ENCODE results near the gene POLD1. TPM values are rescaled to one million over a fixed set of nuclear protein-coding genes. Genes with fewer than 3 reads are reported as not detected.

POLD1 gene
- polyA plus RNA-seq, 2 donors = 27.4 to 48.3 TPM

- H3K4me1 ChIP-seq (ENCODE audit: control insufficient read depth in 2 of 2, insufficient read depth in 2 of 2, low read length in 1 of 2) = no peaks in the 10 kb centered on the region
- H3K27ac ChIP-seq (ENCODE audit: low read depth in 2 of 2, low read length in 1 of 2) = no peak overlapping the region
- peaks cover 0 to 46% of the 10 kb centered on the region in 2 donors for H3K36me3 ChIP-seq (ENCODE audit: control insufficient read depth in 2 of 2, insufficient read depth in 2 of 2, low read length in 1 of 2)
- no peak overlapping the region for H3K4me3 ChIP-seq (ENCODE audit: low read depth in 1 of 2, low read length in 2 of 2)
- H3K27me3 ChIP-seq (ENCODE audit: control insufficient read depth in 1 of 2, insufficient read depth in 2 of 2, low read length in 2 of 2) = no peaks in the 10 kb centered on the region
- peaks cover 0 to 2% of the 10 kb centered on the region in 2 donors for H3K9me3 ChIP-seq (ENCODE audit: control insufficient read depth in 2 of 2, insufficient read depth in 1 of 2, low read depth in 1 of 2, low read length in 1 of 2)
- 94% methylated on average over 19 of the region's 19 CpGs for WGBS, 2 donors
Measured at GRCh38 chr19:50406829-50407228, 22.7 kb downstream of the POLD1 start.

GRCh38 chr19:50409347-50409746, 25.2 kb downstream of the POLD1 start:
- Histone ChIP-seq H3K4me1 (ENCODE audit: control insufficient read depth in 2 of 2, insufficient read depth in 2 of 2, low read length in 1 of 2) (no peaks in the 10 kb centered on the region), H3K36me3 (ENCODE audit: control insufficient read depth in 2 of 2, insufficient read depth in 2 of 2, low read length in 1 of 2) (peaks cover 0 to 29% of the 10 kb centered on the region in 2 donors), H3K9me3 (ENCODE audit: control insufficient read depth in 2 of 2, insufficient read depth in 1 of 2, low read depth in 1 of 2, low read length in 1 of 2) (peaks cover 0 to 2% of the 10 kb centered on the region in 2 donors), H3K4me3 (ENCODE audit: low read depth in 1 of 2, low read length in 2 of 2) (no peak overlapping the region), H3K27ac (ENCODE audit: low read depth in 2 of 2, low read length in 1 of 2) (no peak overlapping the region), H3K27me3 (ENCODE audit: control insufficient read depth in 1 of 2, insufficient read depth in 2 of 2, low read length in 2 of 2) (no peaks in the 10 kb centered on the region)
- WGBS, 2 donors = 95 to 96% methylated on average over 17 of the region's 17 CpGs

- peaks cover 0 to 3% of the 10 kb centered on the region in 2 donors for H3K4me1 ChIP-seq (ENCODE audit: control insufficient read depth in 2 of 2, insufficient read depth in 2 of 2, low read length in 1 of 2)
- H3K9me3 ChIP-seq (ENCODE audit: control insufficient read depth in 2 of 2, insufficient read depth in 1 of 2, low read depth in 1 of 2, low read length in 1 of 2) = peaks cover 0 to 2% of the 10 kb centered on the region in 2 donors
- H3K27me3 ChIP-seq (ENCODE audit: control insufficient read depth in 1 of 2, insufficient read depth in 2 of 2, low read length in 2 of 2) = no peaks in the 10 kb centered on the region
- peaks cover 0 to 29% of the 10 kb centered on the region in 2 donors for H3K36me3 ChIP-seq (ENCODE audit: control insufficient read depth in 2 of 2, insufficient read depth in 2 of 2, low read length in 1 of 2)
- 89 to 91% methylated on average over 8 to 10 of the region's 10 CpGs for WGBS, 2 donors
- no peak overlapping the region for H3K4me3 ChIP-seq (ENCODE audit: low read depth in 1 of 2, low read length in 2 of 2)
- no peak overlapping the region for H3K27ac ChIP-seq (ENCODE audit: low read depth in 2 of 2, low read length in 1 of 2)
Measured at GRCh38 chr19:50410109-50410508, 26.0 kb downstream of the POLD1 start.

GRCh38 chr19:50412419-50412818, 28.3 kb downstream of the POLD1 start:
- peaks cover 0 to 2% of the 10 kb centered on the region in 2 donors for H3K9me3 ChIP-seq (ENCODE audit: control insufficient read depth in 2 of 2, insufficient read depth in 1 of 2, low read depth in 1 of 2, low read length in 1 of 2)
- peaks cover 0 to 15% of the 10 kb centered on the region in 2 donors for H3K36me3 ChIP-seq (ENCODE audit: control insufficient read depth in 2 of 2, insufficient read depth in 2 of 2, low read length in 1 of 2)
- H3K27me3 ChIP-seq (ENCODE audit: control insufficient read depth in 1 of 2, insufficient read depth in 2 of 2, low read length in 2 of 2) = no peaks in the 10 kb centered on the region
- H3K4me3 ChIP-seq (ENCODE audit: low read depth in 1 of 2, low read length in 2 of 2) = no peak overlapping the region
- no peak overlapping the region for H3K27ac ChIP-seq (ENCODE audit: low read depth in 2 of 2, low read length in 1 of 2)
- H3K4me1 ChIP-seq (ENCODE audit: control insufficient read depth in 2 of 2, insufficient read depth in 2 of 2, low read length in 1 of 2) = peaks cover 0 to 3% of the 10 kb centered on the region in 2 donors
- 79 to 95% methylated on average over 2 of the region's 2 CpGs for WGBS, 2 donors

GRCh38 chr19:50413096-50413495, 28.9 kb downstream of the POLD1 start:
- 92 to 94% methylated on average over 13 of the region's 13 CpGs for WGBS, 2 donors
- Histone ChIP-seq H3K4me1 (ENCODE audit: control insufficient read depth in 2 of 2, insufficient read depth in 2 of 2, low read length in 1 of 2) (peaks cover 0 to 3% of the 10 kb centered on the region in 2 donors), H3K9me3 (ENCODE audit: control insufficient read depth in 2 of 2, insufficient read depth in 1 of 2, low read depth in 1 of 2, low read length in 1 of 2) (peaks cover 0 to 2% of the 10 kb centered on the region in 2 donors), H3K27me3 (ENCODE audit: control insufficient read depth in 1 of 2, insufficient read depth in 2 of 2, low read length in 2 of 2) (peaks cover 0 to under 1% of the 10 kb centered on the region in 2 donors), H3K36me3 (ENCODE audit: control insufficient read depth in 2 of 2, insufficient read depth in 2 of 2, low read length in 1 of 2) (peaks cover 0 to 15% of the 10 kb centered on the region in 2 donors), H3K4me3 (ENCODE audit: low read depth in 1 of 2, low read length in 2 of 2) (no peak overlapping the region), H3K27ac (ENCODE audit: low read depth in 2 of 2, low read length in 1 of 2) (no peak overlapping the region)

GRCh38 chr19:50413531-50413930, 29.4 kb downstream of the POLD1 start:
- peaks cover 0 to 2% of the 10 kb centered on the region in 2 donors for H3K9me3 ChIP-seq (ENCODE audit: control insufficient read depth in 2 of 2, insufficient read depth in 1 of 2, low read depth in 1 of 2, low read length in 1 of 2)
- peaks cover 0 to 3% of the 10 kb centered on the region in 2 donors for H3K4me1 ChIP-seq (ENCODE audit: control insufficient read depth in 2 of 2, insufficient read depth in 2 of 2, low read length in 1 of 2)
- no peak overlapping the region for H3K27ac ChIP-seq (ENCODE audit: low read depth in 2 of 2, low read length in 1 of 2)
- H3K4me3 ChIP-seq (ENCODE audit: low read depth in 1 of 2, low read length in 2 of 2) = no peak overlapping the region
- 95 to 97% methylated on average over 21 of the region's 21 CpGs for WGBS, 2 donors
- peaks cover 0 to 5% of the 10 kb centered on the region in 2 donors for H3K27me3 ChIP-seq (ENCODE audit: control insufficient read depth in 1 of 2, insufficient read depth in 2 of 2, low read length in 2 of 2)
- peaks cover 0 to 15% of the 10 kb centered on the region in 2 donors for H3K36me3 ChIP-seq (ENCODE audit: control insufficient read depth in 2 of 2, insufficient read depth in 2 of 2, low read length in 1 of 2)

GRCh38 chr19:50414864-50415660, 30.9 kb downstream of the POLD1 start:
- Histone ChIP-seq H3K27ac (ENCODE audit: low read depth in 2 of 2, low read length in 1 of 2) (no peak overlapping the region), H3K9me3 (ENCODE audit: control insufficient read depth in 2 of 2, insufficient read depth in 1 of 2, low read depth in 1 of 2, low read length in 1 of 2) (peaks cover 0 to 2% of the 10 kb centered on the region in 2 donors), H3K27me3 (ENCODE audit: control insufficient read depth in 1 of 2, insufficient read depth in 2 of 2, low read length in 2 of 2) (peaks cover 0 to 12% of the 10 kb centered on the region in 2 donors), H3K4me3 (ENCODE audit: low read depth in 1 of 2, low read length in 2 of 2) (no peak overlapping the region), H3K4me1 (ENCODE audit: control insufficient read depth in 2 of 2, insufficient read depth in 2 of 2, low read length in 1 of 2) (peaks cover 0 to 3% of the 10 kb centered on the region in 2 donors), H3K36me3 (ENCODE audit: control insufficient read depth in 2 of 2, insufficient read depth in 2 of 2, low read length in 1 of 2) (peaks cover 0 to under 1% of the 10 kb centered on the region in 2 donors)
- WGBS, 2 donors = 50 to 57% methylated on average over 37 of the region's 37 CpGs

- Histone ChIP-seq H3K27me3 (ENCODE audit: control insufficient read depth in 1 of 2, insufficient read depth in 2 of 2, low read length in 2 of 2) (peaks cover 0 to 12% of the 10 kb centered on the region in 2 donors), H3K4me3 (ENCODE audit: low read depth in 1 of 2, low read length in 2 of 2) (no peak overlapping the region), H3K36me3 (ENCODE audit: control insufficient read depth in 2 of 2, insufficient read depth in 2 of 2, low read length in 1 of 2) (no peaks in the 10 kb centered on the region), H3K27ac (ENCODE audit: low read depth in 2 of 2, low read length in 1 of 2) (no peak overlapping the region), H3K4me1 (ENCODE audit: control insufficient read depth in 2 of 2, insufficient read depth in 2 of 2, low read length in 1 of 2) (peaks cover 0 to 3% of the 10 kb centered on the region in 2 donors), H3K9me3 (ENCODE audit: control insufficient read depth in 2 of 2, insufficient read depth in 1 of 2, low read depth in 1 of 2, low read length in 1 of 2) (peaks cover 0 to 2% of the 10 kb centered on the region in 2 donors)
- WGBS, 2 donors = 76 to 80% methylated on average over 16 to 22 of the region's 22 CpGs
Measured at GRCh38 chr19:50415661-50416033, 31.5 kb downstream of the POLD1 start.

- H3K27ac ChIP-seq (ENCODE audit: low read depth in 2 of 2, low read length in 1 of 2) = no peak overlapping the region
- no peaks in the 10 kb centered on the region for H3K9me3 ChIP-seq (ENCODE audit: control insufficient read depth in 2 of 2, insufficient read depth in 1 of 2, low read depth in 1 of 2, low read length in 1 of 2)
- 83 to 84% methylated on average over 35 of the region's 35 CpGs for WGBS, 2 donors
- H3K27me3 ChIP-seq (ENCODE audit: control insufficient read depth in 1 of 2, insufficient read depth in 2 of 2, low read length in 2 of 2) = peaks cover 0 to 12% of the 10 kb centered on the region in 2 donors
- H3K4me3 ChIP-seq (ENCODE audit: low read depth in 1 of 2, low read length in 2 of 2) = no peak overlapping the region
- no peaks in the 10 kb centered on the region for H3K36me3 ChIP-seq (ENCODE audit: control insufficient read depth in 2 of 2, insufficient read depth in 2 of 2, low read length in 1 of 2)
- peaks cover 0 to 3% of the 10 kb centered on the region in 2 donors for H3K4me1 ChIP-seq (ENCODE audit: control insufficient read depth in 2 of 2, insufficient read depth in 2 of 2, low read length in 1 of 2)
Measured at GRCh38 chr19:50416034-50416977, 32.2 kb downstream of the POLD1 start.
